WTC11 (cell line): ENCODE results near the gene LIX1L. TPM values are rescaled to one million over a fixed set of nuclear protein-coding genes. Genes with fewer than 3 reads are reported as not detected.

ENCODE experiments used
- ATAC-seq: fragments of 200-7000 bp; cut with Tn5 transposase; 2 replicates; pipeline ENCODE4 v1.10.0; 2021; ENCODE audit warnings: mild to moderate bottlenecking, moderate library complexity
- CTCF ChIA-PET: fragments of 300-600 bp; sonication (Branson Sonifier 250); formaldehyde crosslinking; loops from one replicate; lab custom pipeline; 2021; ENCODE audit warnings: antibody characterized with exemption; lab: Charles Lee
- POLR2A ChIA-PET: fragments of 350-600 bp; sonication (Branson Sonifier 250); formaldehyde crosslinking; loops from one replicate; lab custom pipeline; 2021; ENCODE audit warnings: antibody characterized with exemption; lab: Charles Lee
- DNase-seq: peaks from one replicate; pipeline ENCODE4 v3.0.0; 2021; ENCODE audit warnings: low spot score
- H3K27ac Mint-ChIP-seq: 2 replicates; pipeline ENCODE4 v1.8.0; 2021; ENCODE audit warnings: mixed read lengths
- H3K27me3 Mint-ChIP-seq: 2 replicates; pipeline ENCODE4 v1.8.0; 2021; ENCODE audit warnings: low read depth, mild to moderate bottlenecking, moderate library complexity, mixed read lengths
- H3K36me3 Mint-ChIP-seq: 2 replicates; pipeline ENCODE4 v1.8.0; 2021; ENCODE audit warnings: mixed read lengths
- H3K4me1 Mint-ChIP-seq: 2 replicates; pipeline ENCODE4 v1.8.0; 2022; ENCODE audit warnings: mixed read lengths
- H3K4me3 Mint-ChIP-seq: 2 replicates; pipeline ENCODE4 v1.8.0; 2021; ENCODE audit warnings: mild to moderate bottlenecking, moderate library complexity, mixed read lengths
- H3K9me3 Mint-ChIP-seq: 2 replicates; pipeline ENCODE4 v1.8.0; 2021; ENCODE audit warnings: mixed read lengths
- ELF4 ChIP-seq: sonication (generic); formaldehyde crosslinking; IDR thresholded peaks from 2 replicates; pipeline ENCODE4 v1.8.1; 2022; ENCODE audit warnings: low read depth, mild to moderate bottlenecking, moderate library complexity, missing genetic modification reagents
- EMX1 ChIP-seq: fragments of 250-450 bp; sonication (Bioruptor Pico); IDR thresholded peaks from 2 replicates; pipeline ENCODE4 v1.8.0; 2021; ENCODE audit warnings: mild to moderate bottlenecking
- GABPB1 ChIP-seq: sonication (generic); formaldehyde crosslinking; IDR thresholded peaks from 2 replicates; pipeline ENCODE4 v1.8.1; 2023; ENCODE audit warnings: mild to moderate bottlenecking, missing genetic modification reagents
- IRF2 ChIP-seq: sonication (generic); formaldehyde crosslinking; IDR thresholded peaks from 2 replicates; pipeline ENCODE4 v1.8.0; 2022; ENCODE audit warnings: low read depth, missing genetic modification reagents, borderline replicate concordance
- JAZF1 ChIP-seq: fragments of 250-450 bp; sonication (Bioruptor Pico); IDR thresholded peaks from 2 replicates; pipeline ENCODE4 v1.9.0; 2021; ENCODE audit warnings: moderate library complexity, mild to moderate bottlenecking, inconsistent platforms
- MXD4 ChIP-seq: fragments of 250-450 bp; sonication (Bioruptor Pico); IDR thresholded peaks from 2 replicates; pipeline ENCODE4 v1.8.0; 2021; ENCODE audit warnings: mild to moderate bottlenecking, moderate library complexity, borderline replicate concordance
- NFATC4 ChIP-seq: fragments of 250-450 bp; sonication (Bioruptor Pico); IDR thresholded peaks from 2 replicates; pipeline ENCODE4 v1.9.0; 2021; ENCODE audit warnings: mild to moderate bottlenecking
- NFE2L1 ChIP-seq: sonication (generic); formaldehyde crosslinking; IDR thresholded peaks from 2 replicates; pipeline ENCODE4 v1.8.1; 2023; ENCODE audit warnings: missing genetic modification reagents
- NFYB ChIP-seq: sonication (generic); formaldehyde crosslinking; conservative IDR thresholded peaks from 2 replicates; pipeline ENCODE4 v1.8.0; 2022; ENCODE audit warnings: low read depth, missing genetic modification reagents
- NR1H2 ChIP-seq: sonication (generic); formaldehyde crosslinking; IDR thresholded peaks from 2 replicates; pipeline ENCODE4 v1.9.0; 2021; ENCODE audit warnings: mild to moderate bottlenecking, moderate library complexity, missing genetic modification reagents
- NR2C2 ChIP-seq: sonication (generic); formaldehyde crosslinking; IDR thresholded peaks from 2 replicates; pipeline ENCODE4 v1.8.0; 2022; ENCODE audit warnings: mild to moderate bottlenecking, missing genetic modification reagents
- NR3C1 ChIP-seq: sonication (generic); formaldehyde crosslinking; conservative IDR thresholded peaks from 2 replicates; pipeline ENCODE4 v1.8.1; 2023; ENCODE audit warnings: low read depth, mild to moderate bottlenecking, missing genetic modification reagents
- SMAD4 ChIP-seq: sonication (generic); formaldehyde crosslinking; IDR thresholded peaks from 2 replicates; pipeline ENCODE4 v1.8.0; 2022; ENCODE audit warnings: mild to moderate bottlenecking, missing genetic modification reagents
- SOX15 ChIP-seq: fragments of 250-450 bp; sonication (Bioruptor Pico); IDR thresholded peaks from 2 replicates; pipeline ENCODE4 v1.9.0; 2021; ENCODE audit warnings: mild to moderate bottlenecking
- SP1 ChIP-seq: sonication (generic); formaldehyde crosslinking; conservative IDR thresholded peaks from 2 replicates; pipeline ENCODE4 v1.8.1; 2022; ENCODE audit warnings: missing genetic modification reagents
- ZNF138 ChIP-seq: sonication (generic); formaldehyde crosslinking; conservative IDR thresholded peaks from 2 replicates; pipeline ENCODE4 v1.8.1; 2022; ENCODE audit warnings: mild to moderate bottlenecking, moderate library complexity, missing genetic modification reagents
- ZNF396 ChIP-seq: fragments of 250-450 bp; sonication (Bioruptor Pico); IDR thresholded peaks from 2 replicates; pipeline ENCODE4 v1.8.0; 2021; ENCODE audit warnings: mild to moderate bottlenecking, moderate library complexity, borderline replicate concordance
- total RNA-seq: library from RNA; stranded (reverse); gene quantifications from 3 replicates; pipeline ENCODE4 v1.2.3, GENCODE V29; 2021
- TF ChIP-seq, protein P1 (sequence below): fragments of 250-450 bp; sonication (Bioruptor Pico); IDR thresholded peaks from 2 replicates; pipeline ENCODE4 v2.1.2; 2022; ENCODE audit warnings: mild to moderate bottlenecking, moderate library complexity
- TF ChIP-seq, protein P2 (sequence below): sonication (generic); formaldehyde crosslinking; IDR thresholded peaks from 2 replicates; pipeline ENCODE4 v1.8.0; 2022; ENCODE audit warnings: mild to moderate bottlenecking, missing genetic modification reagents
- TF ChIP-seq, protein P3 (sequence below): sonication (generic); formaldehyde crosslinking; IDR thresholded peaks from 2 replicates; pipeline ENCODE4 v1.8.0; 2023; ENCODE audit warnings: missing genetic modification reagents, mild to moderate bottlenecking, borderline replicate concordance
- TF ChIP-seq, protein P4 (sequence below): sonication (generic); formaldehyde crosslinking; IDR thresholded peaks from 2 replicates; pipeline ENCODE4 v1.8.1; 2022; ENCODE audit warnings: mild to moderate bottlenecking, missing genetic modification reagents, moderate library complexity, borderline replicate concordance
- TF ChIP-seq, protein P5 (sequence below): sonication (generic); formaldehyde crosslinking; IDR thresholded peaks from 2 replicates; pipeline ENCODE4 v1.8.1; 2023; ENCODE audit warnings: mild to moderate bottlenecking, missing genetic modification reagents, moderate library complexity
- TF ChIP-seq, protein P6 (sequence below): sonication (generic); formaldehyde crosslinking; IDR thresholded peaks from 2 replicates; pipeline ENCODE4 v1.8.0; 2023; ENCODE audit warnings: mild to moderate bottlenecking, missing genetic modification reagents

Gene LIX1L
- total RNA-seq, 1 experiment from 2014 or later, result 3.0 TPM

DNA sequence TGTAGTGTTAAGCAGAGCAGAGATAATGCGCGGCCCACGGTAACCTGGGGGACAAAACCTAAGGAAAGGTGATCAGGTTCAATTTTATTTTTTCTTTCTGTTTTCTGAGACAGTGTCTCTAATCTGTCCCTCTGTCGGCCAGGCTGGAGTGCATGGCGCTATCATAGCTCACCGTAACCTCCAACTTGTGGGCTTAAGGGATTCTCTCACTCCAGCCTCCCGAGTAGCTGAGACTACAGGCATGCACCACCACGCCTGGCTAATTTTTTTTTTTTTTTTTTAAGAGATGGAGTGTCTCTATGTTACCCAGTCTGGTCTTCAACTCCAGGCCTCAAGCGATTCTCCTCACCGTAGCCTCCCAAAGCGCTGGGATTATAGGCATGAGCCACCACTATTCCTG, 71.4 kb downstream of the LIX1L start (continued):
- TF ChIP-seq SMAD4 (no peak), NFATC4 (no peak), GABPB1 (CRISPR knock-in tag) (no peak), NR2C2 (CRISPR knock-in tag) (no peak), NFYB (CRISPR knock-in tag) (no peak)
- TF ChIP-seq, protein P1, sequence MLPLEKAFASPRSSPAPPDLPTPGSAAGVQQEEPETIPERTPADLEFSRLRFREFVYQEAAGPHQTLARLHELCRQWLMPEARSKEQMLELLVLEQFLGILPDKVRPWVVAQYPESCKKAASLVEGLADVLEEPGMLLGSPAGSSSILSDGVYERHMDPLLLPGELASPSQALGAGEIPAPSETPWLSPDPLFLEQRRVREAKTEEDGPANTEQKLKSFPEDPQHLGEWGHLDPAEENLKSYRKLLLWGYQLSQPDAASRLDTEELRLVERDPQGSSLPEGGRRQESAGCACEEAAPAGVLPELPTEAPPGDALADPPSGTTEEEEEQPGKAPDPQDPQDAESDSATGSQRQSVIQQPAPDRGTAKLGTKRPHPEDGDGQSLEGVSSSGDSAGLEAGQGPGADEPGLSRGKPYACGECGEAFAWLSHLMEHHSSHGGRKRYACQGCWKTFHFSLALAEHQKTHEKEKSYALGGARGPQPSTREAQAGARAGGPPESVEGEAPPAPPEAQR (CRISPR knock-in tag), result no peak

DNA sequence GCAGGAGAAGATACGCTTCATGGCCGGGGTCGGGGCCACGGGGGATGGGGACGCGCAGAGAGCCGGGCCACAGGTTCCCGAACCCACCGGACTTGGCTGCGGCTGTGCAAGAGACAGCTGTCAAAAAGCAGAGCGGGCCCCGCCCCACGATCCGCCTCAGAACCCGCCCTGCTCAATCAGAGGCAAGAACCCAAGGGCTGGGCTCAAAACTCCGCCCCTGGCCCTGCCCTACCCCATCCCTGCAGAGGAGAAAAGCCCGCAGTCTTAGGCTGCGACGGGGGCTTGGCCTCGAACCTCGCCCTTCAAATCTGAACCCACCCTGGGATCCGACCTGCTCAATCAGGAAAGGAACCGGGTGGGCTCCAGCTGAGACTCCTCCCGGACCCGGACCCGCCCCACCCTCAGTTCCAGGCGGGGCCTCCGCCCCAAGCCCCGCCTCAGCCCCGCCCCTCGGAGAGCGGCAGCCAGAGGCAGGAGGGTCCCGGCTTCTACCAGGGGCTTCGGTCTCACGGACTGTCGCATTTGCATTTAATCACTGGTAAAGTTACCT, 72.0 kb downstream of the LIX1L start, which contains the start of gene ANKRD35:
Gene ANKRD35 (minus strand): TSS at position 129 of the 550 bp plus-strand sequence. CDS start 108 bp downstream, at position 21.
- Mint-ChIP-seq H3K4me3 (peak within 1 kb of the TSS; percentile 79), H3K27me3 (peaks cover 35% of the 10 kb centered on the region)
- DNase-seq, result peak; percentile 93
- TF ChIP-seq SP1 (CRISPR knock-in tag) (peak; percentile 46; the same call in 1 of the 2 replicates), NFE2L1 (no peak)
- TF ChIP-seq, all 79 proteins: peak for 1
- POLR2A ChIA-PET, result interaction anchor here (2.0 kb wide), 1 partner anchor 26 kb away, joined by 10 read pairs; the partner anchor contains the start of gene PIAS3
- ATAC-seq, result peak; percentile 97
- Mint-ChIP-seq H3K27ac (no peak within 1 kb of the TSS), H3K4me1 (peaks cover 15% of the 10 kb centered on the region), H3K36me3 (no peaks in the 10 kb centered on the region), H3K9me3 (no peaks in the 10 kb centered on the region)
- CTCF ChIA-PET, result interaction anchor here (1.1 to 3.3 kb wide), 11 partner anchors 14 to 122 kb away, joined by 3 to 40 read pairs (median 7); partner anchors contain the start of genes ANKRD34A, ITGA10, NUDT17 and PIAS3

DNA sequence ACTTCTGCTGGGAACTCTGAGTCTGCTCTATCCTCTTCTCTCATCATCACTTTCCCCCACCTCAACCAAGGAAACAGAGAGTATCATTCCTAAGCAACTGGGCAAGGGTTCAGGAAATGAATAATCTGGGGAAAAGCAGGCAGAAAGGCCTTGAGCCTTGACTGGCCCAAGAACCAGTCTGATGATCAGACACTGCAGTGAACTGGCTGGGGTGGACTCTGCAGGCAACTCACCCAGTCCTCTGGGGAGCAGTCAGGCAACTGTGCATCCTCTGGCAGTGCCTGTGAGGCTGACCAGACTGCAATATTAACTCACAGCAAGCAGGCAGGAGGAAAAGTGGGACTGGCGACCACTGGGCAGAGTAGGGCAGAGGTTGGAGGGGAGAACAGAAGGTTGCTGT, 73.1 kb downstream of the LIX1L start:
- POLR2A ChIA-PET, result no interaction called here
- DNase-seq (no peak), ATAC-seq (no peak)
- Mint-ChIP-seq H3K36me3 (no peaks in the 10 kb centered on the region), H3K4me1 (peaks cover 24% of the 10 kb centered on the region), H3K9me3 (no peaks in the 10 kb centered on the region), H3K4me3 (peak overlapping the region; percentile 79), H3K27me3 (peaks cover 35% of the 10 kb centered on the region), H3K27ac (no peak overlapping the region)
- TF ChIP-seq NR1H2 (CRISPR knock-in tag), result no peak
- TF ChIP-seq ELF4, result no peak
- TF ChIP-seq JAZF1 (CRISPR knock-in tag), result no peak
- TF ChIP-seq ZNF396 (CRISPR knock-in tag), result no peak
- TF ChIP-seq, protein P2, sequence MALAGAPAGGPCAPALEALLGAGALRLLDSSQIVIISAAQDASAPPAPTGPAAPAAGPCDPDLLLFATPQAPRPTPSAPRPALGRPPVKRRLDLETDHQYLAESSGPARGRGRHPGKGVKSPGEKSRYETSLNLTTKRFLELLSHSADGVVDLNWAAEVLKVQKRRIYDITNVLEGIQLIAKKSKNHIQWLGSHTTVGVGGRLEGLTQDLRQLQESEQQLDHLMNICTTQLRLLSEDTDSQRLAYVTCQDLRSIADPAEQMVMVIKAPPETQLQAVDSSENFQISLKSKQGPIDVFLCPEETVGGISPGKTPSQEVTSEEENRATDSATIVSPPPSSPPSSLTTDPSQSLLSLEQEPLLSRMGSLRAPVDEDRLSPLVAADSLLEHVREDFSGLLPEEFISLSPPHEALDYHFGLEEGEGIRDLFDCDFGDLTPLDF (CRISPR knock-in tag), result no peak
- no peak for TF ChIP-seq NR3C1
- TF ChIP-seq, protein P3, sequence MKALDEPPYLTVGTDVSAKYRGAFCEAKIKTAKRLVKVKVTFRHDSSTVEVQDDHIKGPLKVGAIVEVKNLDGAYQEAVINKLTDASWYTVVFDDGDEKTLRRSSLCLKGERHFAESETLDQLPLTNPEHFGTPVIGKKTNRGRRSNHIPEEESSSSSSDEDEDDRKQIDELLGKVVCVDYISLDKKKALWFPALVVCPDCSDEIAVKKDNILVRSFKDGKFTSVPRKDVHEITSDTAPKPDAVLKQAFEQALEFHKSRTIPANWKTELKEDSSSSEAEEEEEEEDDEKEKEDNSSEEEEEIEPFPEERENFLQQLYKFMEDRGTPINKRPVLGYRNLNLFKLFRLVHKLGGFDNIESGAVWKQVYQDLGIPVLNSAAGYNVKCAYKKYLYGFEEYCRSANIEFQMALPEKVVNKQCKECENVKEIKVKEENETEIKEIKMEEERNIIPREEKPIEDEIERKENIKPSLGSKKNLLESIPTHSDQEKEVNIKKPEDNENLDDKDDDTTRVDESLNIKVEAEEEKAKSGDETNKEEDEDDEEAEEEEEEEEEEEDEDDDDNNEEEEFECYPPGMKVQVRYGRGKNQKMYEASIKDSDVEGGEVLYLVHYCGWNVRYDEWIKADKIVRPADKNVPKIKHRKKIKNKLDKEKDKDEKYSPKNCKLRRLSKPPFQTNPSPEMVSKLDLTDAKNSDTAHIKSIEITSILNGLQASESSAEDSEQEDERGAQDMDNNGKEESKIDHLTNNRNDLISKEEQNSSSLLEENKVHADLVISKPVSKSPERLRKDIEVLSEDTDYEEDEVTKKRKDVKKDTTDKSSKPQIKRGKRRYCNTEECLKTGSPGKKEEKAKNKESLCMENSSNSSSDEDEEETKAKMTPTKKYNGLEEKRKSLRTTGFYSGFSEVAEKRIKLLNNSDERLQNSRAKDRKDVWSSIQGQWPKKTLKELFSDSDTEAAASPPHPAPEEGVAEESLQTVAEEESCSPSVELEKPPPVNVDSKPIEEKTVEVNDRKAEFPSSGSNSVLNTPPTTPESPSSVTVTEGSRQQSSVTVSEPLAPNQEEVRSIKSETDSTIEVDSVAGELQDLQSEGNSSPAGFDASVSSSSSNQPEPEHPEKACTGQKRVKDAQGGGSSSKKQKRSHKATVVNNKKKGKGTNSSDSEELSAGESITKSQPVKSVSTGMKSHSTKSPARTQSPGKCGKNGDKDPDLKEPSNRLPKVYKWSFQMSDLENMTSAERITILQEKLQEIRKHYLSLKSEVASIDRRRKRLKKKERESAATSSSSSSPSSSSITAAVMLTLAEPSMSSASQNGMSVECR, result no peak
- no peak for TF ChIP-seq MXD4 (CRISPR knock-in tag)
- TF ChIP-seq, protein P4, sequence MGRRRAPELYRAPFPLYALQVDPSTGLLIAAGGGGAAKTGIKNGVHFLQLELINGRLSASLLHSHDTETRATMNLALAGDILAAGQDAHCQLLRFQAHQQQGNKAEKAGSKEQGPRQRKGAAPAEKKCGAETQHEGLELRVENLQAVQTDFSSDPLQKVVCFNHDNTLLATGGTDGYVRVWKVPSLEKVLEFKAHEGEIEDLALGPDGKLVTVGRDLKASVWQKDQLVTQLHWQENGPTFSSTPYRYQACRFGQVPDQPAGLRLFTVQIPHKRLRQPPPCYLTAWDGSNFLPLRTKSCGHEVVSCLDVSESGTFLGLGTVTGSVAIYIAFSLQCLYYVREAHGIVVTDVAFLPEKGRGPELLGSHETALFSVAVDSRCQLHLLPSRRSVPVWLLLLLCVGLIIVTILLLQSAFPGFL (CRISPR knock-in tag), result no peak
- TF ChIP-seq EMX1 (CRISPR knock-in tag), result no peak
- TF ChIP-seq, protein P5, sequence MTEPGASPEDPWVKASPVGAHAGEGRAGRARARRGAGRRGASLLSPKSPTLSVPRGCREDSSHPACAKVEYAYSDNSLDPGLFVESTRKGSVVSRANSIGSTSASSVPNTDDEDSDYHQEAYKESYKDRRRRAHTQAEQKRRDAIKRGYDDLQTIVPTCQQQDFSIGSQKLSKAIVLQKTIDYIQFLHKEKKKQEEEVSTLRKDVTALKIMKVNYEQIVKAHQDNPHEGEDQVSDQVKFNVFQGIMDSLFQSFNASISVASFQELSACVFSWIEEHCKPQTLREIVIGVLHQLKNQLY (CRISPR knock-in tag), result no peak
- TF ChIP-seq IRF2 (CRISPR knock-in tag), result no peak
- no peak for TF ChIP-seq SOX15 (CRISPR knock-in tag)
- TF ChIP-seq ZNF138 (CRISPR knock-in tag), result no peak
- TF ChIP-seq, protein P6, sequence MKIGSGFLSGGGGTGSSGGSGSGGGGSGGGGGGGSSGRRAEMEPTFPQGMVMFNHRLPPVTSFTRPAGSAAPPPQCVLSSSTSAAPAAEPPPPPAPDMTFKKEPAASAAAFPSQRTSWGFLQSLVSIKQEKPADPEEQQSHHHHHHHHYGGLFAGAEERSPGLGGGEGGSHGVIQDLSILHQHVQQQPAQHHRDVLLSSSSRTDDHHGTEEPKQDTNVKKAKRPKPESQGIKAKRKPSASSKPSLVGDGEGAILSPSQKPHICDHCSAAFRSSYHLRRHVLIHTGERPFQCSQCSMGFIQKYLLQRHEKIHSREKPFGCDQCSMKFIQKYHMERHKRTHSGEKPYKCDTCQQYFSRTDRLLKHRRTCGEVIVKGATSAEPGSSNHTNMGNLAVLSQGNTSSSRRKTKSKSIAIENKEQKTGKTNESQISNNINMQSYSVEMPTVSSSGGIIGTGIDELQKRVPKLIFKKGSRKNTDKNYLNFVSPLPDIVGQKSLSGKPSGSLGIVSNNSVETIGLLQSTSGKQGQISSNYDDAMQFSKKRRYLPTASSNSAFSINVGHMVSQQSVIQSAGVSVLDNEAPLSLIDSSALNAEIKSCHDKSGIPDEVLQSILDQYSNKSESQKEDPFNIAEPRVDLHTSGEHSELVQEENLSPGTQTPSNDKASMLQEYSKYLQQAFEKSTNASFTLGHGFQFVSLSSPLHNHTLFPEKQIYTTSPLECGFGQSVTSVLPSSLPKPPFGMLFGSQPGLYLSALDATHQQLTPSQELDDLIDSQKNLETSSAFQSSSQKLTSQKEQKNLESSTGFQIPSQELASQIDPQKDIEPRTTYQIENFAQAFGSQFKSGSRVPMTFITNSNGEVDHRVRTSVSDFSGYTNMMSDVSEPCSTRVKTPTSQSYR (CRISPR knock-in tag), result no peak
- CTCF ChIA-PET, result interaction anchor here (1.5 to 3.3 kb wide), 3 partner anchors 12 to 39 kb away, joined by 11 to 40 read pairs (median 39); partner anchors contain the start of genes NUDT17 and PIAS3
